HG03460 (cell line): Measurements from ENCODE around the gene ALOX5AP.

Source experiments
- ATAC-seq: cut with Tn5 transposase; IDR thresholded peaks from one replicate; pipeline ENCODE4 v1.9.1; 2021; ENCODE audit not compliant: unreplicated experiment

The ALOX5AP gene

GRCh38 chr13:30735025-30735871, at the start of gene ALOX5AP:
ALOX5AP (plus strand) TSS chr13:30735543; CDS start chr13:30735606, 63 bp downstream.
- ATAC-seq: peak; percentile 73

- ATAC-seq: no peak
Observed at GRCh38 chr13:30685987-30686386, 49.4 kb upstream of the ALOX5AP start.

- ATAC-seq: no peak
Observed at GRCh38 chr13:30687601-30688000, 47.7 kb upstream of the ALOX5AP start.

- ATAC-seq: no peak
Observed at GRCh38 chr13:30689752-30690151, 45.6 kb upstream of the ALOX5AP start.

- peak; percentile 73 for ATAC-seq
Observed at GRCh38 chr13:30690282-30691188, 44.8 kb upstream of the ALOX5AP start.

GRCh38 chr13:30692113-30692512, 43.2 kb upstream of the ALOX5AP start:
- no peak for ATAC-seq

- no peak for ATAC-seq
Observed at GRCh38 chr13:30696278-30697176, 38.8 kb upstream of the ALOX5AP start.

- ATAC-seq: no peak
Observed at GRCh38 chr13:30697177-30697953, 38.0 kb upstream of the ALOX5AP start.

GRCh38 chr13:30697996-30698401, 37.3 kb upstream of the ALOX5AP start:
- ATAC-seq: no peak

GRCh38 chr13:30698488-30699005, 36.8 kb upstream of the ALOX5AP start:
- ATAC-seq: no peak

GRCh38 chr13:30700364-30700763, 35.0 kb upstream of the ALOX5AP start:
- ATAC-seq: no peak

- no peak for ATAC-seq
Observed at GRCh38 chr13:30702006-30702405, 33.3 kb upstream of the ALOX5AP start.

- no peak for ATAC-seq
Observed at GRCh38 chr13:30704596-30704995, 30.7 kb upstream of the ALOX5AP start.

GRCh38 chr13:30705680-30706079, 29.7 kb upstream of the ALOX5AP start:
- ATAC-seq: no peak

GRCh38 chr13:30708541-30708940, 26.8 kb upstream of the ALOX5AP start:
- ATAC-seq: no peak

GRCh38 chr13:30710442-30710841, 24.9 kb upstream of the ALOX5AP start:
- no peak for ATAC-seq

- no peak for ATAC-seq
Observed at GRCh38 chr13:30711375-30711774, 24.0 kb upstream of the ALOX5AP start.

GRCh38 chr13:30711837-30712236, 23.5 kb upstream of the ALOX5AP start:
- no peak for ATAC-seq
